CD4-positive, alpha-beta T cell treated with Interleukin-15 for 4 hours (primary cell): ENCODE measurements around the gene HEXIM1.

Source experiments
- DNase-seq: peaks from one replicate; pipeline ENCODE4 v3.0.0-alpha.2; 2020; ENCODE audit warnings: low spot score

Gene HEXIM1

DNA sequence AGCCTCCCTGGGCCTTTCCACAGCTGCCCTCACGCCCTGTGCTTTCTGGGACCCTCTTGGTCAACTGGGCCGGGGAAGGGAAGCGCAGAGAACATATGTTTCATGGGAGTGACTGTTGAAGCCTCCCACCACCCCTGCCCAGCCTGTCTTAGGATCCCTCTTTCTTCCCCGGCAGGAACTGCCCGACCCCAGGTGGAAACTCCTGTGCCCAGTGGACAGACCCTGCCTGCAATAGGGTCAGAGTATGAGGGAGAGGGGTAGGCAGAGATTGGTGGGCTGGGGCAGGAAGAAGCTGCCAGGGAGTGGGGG is 23.9 kb downstream of the HEXIM1 start:
- no peak for DNase-seq

DNA sequence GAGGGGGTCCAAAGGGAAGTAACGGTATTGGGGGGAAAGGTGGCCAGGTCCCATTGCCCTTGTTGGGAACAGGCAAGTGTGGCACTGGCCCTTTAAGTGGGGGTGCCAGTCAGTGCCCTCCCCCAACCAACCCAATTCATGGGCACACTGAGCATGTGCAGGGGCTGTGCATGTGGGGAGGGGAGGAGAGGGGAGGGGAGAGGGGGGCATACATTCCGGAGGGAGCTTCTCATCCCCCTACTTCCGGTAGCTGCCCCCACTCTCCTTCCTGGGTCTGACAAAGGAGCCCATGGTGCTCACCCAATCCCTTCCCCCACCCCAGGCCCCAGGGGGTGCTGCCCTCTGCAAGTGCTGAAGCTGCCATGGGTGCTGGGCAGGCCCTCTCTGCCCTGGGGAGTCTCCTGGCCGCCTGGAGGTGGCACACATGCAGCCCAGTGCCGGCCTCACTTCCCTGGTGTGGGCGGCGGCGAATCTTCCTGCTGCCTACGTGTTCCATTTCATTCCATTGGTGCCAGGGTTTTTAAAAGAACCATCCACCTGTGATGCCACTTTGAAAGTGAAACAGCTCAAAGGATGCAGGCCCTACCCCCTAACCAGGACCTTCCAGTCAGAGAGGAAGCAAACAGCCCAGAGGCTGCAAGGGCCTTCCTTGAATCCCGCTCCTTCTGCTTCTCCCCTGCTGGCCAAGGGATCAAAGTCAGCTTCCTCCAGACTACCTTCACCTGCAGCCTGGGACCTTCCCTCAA is 24.4 kb downstream of the HEXIM1 start:
- peak; percentile 51 for DNase-seq

DNA sequence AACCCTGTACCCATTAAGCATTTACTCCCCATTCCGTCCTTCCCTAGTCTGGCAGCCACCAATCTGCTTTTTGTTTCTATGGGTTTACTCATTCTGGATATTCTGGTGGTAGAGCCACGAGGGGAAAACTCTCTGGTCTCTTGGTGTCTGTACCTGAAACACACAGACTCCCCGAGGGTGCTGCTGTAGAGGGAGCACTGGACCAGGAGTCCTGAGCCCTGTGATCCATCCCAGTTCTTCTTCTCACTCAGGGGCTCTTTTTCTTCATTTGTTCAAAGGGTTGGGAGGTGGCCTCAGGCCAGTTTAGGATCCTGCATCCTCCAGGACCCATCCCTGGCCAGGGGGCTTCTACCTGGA is 27.5 kb downstream of the HEXIM1 start:
- DNase-seq: no peak

DNA sequence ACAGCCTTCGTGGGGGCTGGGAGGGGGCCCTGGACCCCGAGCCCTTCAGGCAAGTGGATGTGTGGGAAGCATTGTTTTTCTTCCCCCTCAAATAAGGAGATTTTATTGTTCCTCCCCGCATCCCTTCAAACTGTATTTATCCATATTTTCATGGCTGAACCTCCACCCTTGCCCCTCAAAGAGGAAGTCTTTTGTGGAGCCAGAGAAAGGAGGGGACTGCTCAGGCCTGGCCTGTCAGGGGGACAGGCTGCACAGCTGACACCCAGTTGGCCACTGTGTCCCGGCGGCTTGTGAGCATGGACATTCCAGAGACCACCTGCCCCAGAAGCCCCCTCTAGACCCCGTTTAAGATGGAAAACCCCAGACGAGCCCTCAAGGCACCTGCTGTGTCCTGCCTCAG is 29.3 kb downstream of the HEXIM1 start:
- no peak for DNase-seq

DNA sequence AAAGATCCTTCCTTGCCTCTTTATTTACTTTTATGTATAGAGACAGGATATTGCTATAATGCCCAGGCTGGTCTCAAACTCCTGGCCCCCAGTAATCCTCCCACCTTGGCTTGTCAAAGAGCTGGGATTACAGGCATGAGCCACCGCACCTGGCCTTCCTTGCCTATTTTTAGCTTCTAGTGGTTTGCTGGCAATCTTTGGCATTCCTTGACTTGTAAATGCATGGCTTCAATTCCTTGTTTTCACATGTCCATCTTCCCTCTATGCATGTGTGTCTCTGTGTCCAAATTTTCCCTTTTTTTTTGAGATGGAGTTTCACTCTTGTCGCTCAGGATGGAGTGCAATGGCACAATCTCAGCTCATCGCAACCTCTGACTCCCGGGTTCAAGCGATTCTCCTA is 35.9 kb downstream of the HEXIM1 start:
- no peak for DNase-seq

- DNase-seq: no peak
These were observed 38.6 kb downstream of the HEXIM1 start for GRCh38 chr17:45186801-45187354.

- no peak for DNase-seq
These were observed 40.7 kb downstream of the HEXIM1 start for GRCh38 chr17:45189009-45189408.

DNA sequence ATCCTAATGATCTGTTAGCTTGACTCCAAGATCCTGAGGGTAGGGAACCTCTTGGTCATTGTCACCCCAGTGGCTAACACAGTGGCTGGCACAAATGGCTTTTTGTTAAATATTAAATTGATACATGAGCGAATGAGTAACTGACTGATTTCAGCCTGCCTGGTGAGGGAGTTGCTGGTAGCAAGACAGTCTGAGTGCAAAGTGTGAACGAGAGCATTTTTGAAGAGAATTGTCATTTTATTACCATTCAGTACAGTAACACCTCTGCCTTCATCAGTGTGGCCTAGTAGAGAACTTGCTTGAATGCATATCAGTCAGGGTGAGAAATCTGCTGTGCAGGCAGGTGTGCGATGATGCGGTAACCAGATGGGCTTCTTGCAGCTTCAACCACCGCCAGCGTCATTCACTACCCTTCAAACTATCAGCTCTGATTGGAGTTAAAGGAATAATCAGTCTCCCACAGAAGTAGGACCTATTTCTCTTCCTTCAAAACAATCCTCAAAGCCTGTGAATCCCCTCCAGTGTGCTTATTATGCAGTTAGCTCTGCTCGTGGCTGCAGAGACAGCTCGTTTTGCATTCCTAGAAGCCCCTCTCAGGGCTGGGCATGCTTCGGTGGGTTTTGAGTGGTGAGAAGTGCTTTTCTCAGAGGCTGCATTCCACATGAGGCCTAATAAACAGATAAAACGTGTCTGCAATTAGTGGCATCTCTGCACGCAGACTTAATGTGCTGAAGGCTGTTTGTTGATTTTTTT is 42.4 kb downstream of the HEXIM1 start:
- DNase-seq: no peak

GRCh38 chr17:45195424-45195823 is 47.1 kb downstream of the HEXIM1 start:
- no peak for DNase-seq

- DNase-seq: no peak
These were observed 48.8 kb downstream of the HEXIM1 start for GRCh38 chr17:45197108-45197507.

DNA sequence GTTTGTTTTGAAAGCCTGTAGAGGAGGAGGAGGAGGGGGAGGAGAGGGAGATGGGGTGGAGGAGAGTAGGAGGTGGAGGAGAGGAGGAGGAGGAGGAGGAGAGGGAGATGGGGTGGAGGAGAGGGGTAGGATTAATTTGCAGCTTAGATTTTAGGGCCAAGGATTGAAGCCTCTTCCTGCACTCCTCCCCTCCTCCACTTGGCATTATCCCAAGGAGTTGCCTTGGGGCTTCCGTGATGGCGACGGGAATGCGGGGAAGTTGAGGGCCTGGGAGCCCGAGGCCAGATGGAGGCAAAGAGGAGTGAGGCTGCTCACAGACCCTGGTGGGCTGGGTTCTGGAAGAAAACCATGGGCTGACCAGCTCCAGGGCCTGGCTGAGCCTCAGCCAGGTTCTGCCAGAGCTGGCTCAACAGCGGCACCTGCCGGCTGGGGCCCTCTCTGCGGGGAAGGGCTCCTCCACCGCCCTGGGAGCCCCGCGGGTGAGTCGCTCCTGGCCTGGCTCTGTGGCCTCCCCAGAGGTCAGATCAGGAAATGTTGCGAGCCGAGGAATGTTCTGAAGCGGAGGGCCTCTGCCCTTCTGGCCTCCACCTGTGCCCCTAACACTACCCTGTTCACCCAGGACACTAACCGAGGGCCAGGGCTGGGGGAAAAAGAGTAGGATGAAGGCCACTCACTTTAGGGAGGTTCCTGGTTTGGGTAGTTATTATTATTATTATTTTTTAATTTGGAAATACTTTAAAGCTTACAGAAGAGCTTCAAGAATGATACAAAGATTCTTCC is 49.5 kb downstream of the HEXIM1 start:
- DNase-seq: peak; percentile 86

GRCh38 chr17:45200701-45201100 is 52.4 kb downstream of the HEXIM1 start:
- DNase-seq: no peak

GRCh38 chr17:45201457-45201856 is 53.2 kb downstream of the HEXIM1 start:
- DNase-seq: no peak
